ENCODE measurements around the gene RAB40A. TPM values are rescaled to one million over a fixed set of nuclear protein-coding genes. Genes with fewer than 3 reads are reported as not detected.
"Not testable (repeated sequence)": the region's sequence is repeated elsewhere in the genome, so short reads cannot be mapped to it uniquely, and the experiment has no call there.

RAB40A gene
- total RNA-seq, 1 experiment from 2014 or later = 0.17 TPM

DNA sequence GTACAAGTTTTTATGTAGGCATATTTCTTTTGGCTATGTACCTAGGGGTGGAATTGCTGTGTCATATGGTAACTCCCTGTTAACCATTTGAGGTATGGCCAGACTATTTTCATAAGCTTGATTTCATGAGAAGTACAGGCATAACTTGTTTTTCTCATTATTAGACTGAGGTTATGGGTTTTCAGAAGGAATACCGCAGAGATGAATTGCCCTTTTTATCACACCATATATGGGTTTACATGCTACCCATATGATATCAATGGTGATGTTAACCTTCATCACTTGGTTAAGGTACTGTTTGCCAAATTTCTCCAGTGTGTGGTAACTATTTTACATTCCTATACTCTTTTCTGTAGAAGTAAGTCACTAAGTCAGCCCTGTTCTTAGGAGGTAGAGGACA, 23.5 kb downstream of the RAB40A start (continued):
- TF ChIP-seq, protein P1, sequence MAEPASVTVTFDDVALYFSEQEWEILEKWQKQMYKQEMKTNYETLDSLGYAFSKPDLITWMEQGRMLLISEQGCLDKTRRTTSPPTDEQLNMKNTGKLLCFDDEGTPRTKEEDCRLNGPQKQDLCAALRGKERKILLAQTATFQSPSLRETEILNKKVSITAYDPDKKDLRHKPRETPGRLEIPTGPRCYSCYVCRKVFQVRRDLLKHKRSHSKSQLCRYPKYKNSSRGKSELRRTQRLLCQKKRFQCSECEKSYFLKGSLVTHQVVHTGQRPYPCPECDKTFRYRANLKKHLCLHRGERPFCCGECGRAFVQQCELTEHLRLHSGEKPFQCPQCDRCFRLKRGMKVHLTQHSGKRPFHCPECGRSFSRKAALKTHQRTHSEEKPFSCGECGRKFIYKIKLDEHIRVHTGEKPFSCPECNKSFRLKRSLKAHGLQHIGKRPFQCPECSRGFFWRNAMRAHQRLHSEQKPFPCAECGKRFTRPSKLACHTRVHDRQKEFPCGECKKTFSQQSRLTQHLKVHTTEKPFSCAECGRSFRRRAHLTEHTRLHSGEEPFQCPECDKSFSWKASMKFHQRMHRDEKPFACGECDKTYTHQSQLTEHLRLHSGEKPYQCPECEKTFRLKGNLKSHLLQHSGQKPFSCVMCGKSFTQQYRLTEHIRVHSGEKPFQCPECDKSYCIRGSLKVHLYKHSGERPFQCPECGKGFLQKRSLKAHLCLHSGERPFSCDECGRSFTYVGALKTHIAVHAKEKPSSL (CRISPR knock-in tag; conservative IDR thresholded peaks at IDR 0.05) = no peak

- H3K4me1 Mint-ChIP-seq; H3K27me3 Mint-ChIP-seq (ENCODE audit: low read depth); H3K36me3 Mint-ChIP-seq; ATAC-seq; H3K9me3 Mint-ChIP-seq; H3K4me3 Mint-ChIP-seq; DNase-seq (ENCODE audit: low spot score); H3K27ac Mint-ChIP-seq; CTCF ChIA-PET; POLR2A ChIA-PET: not testable (repeated sequence)
Measured at GRCh38 chrX:103493578-103493977, 25.7 kb downstream of the RAB40A start.

DNA sequence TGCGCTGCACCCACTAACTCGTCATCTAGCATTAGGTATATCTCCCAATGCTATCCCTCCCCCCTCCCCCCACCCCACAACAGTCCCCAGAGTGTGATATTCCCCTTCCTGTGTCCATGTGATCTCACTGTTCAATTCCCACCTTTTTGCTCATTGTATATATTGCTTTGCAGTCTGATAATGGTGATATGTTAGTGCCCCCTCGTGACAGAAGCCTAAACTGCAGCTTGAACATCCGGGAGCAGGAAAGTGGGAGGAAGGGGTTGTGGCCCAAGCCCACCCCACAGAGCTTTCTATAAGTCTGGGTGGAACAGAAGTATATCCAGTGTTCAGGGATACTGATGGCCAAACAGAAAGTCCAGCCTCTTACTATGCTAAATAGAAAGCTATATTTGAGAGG, 29.6 kb downstream of the RAB40A start:
- TF ChIP-seq, protein P2, sequence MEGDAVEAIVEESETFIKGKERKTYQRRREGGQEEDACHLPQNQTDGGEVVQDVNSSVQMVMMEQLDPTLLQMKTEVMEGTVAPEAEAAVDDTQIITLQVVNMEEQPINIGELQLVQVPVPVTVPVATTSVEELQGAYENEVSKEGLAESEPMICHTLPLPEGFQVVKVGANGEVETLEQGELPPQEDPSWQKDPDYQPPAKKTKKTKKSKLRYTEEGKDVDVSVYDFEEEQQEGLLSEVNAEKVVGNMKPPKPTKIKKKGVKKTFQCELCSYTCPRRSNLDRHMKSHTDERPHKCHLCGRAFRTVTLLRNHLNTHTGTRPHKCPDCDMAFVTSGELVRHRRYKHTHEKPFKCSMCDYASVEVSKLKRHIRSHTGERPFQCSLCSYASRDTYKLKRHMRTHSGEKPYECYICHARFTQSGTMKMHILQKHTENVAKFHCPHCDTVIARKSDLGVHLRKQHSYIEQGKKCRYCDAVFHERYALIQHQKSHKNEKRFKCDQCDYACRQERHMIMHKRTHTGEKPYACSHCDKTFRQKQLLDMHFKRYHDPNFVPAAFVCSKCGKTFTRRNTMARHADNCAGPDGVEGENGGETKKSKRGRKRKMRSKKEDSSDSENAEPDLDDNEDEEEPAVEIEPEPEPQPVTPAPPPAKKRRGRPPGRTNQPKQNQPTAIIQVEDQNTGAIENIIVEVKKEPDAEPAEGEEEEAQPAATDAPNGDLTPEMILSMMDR (IDR thresholded peaks at IDR 0.05) = 0 out of 2 replicates have a peak, but pooled peaks have one; percentile 26
- ChIA-PET CTCF (interaction anchor here (0.5 to 2.1 kb wide), 18 partner anchors 10 to 375 kb away, joined by 3 to 10 read pairs (median 4); no protein-coding TSS in a partner anchor), POLR2A (interaction anchor here (0.7 kb wide), 1 partner anchor 24 kb away, joined by 5 read pairs; no protein-coding TSS in a partner anchor)
- not testable (repeated sequence) for H3K27ac Mint-ChIP-seq; H3K27me3 Mint-ChIP-seq (ENCODE audit: low read depth); H3K9me3 Mint-ChIP-seq; H3K4me1 Mint-ChIP-seq; H3K4me3 Mint-ChIP-seq; H3K36me3 Mint-ChIP-seq
- DNase-seq (ENCODE audit: low spot score) = peak; percentile 59
- peak; percentile 55; the same call in 1 of the 2 replicates for ATAC-seq

- ChIA-PET POLR2A (no interaction called here), CTCF (interaction anchor here (0.6 to 2.1 kb wide), 7 partner anchors 14 to 285 kb away, joined by 3 to 10 read pairs (median 4); no protein-coding TSS in a partner anchor)
- no peaks in the 10 kb centered on the region for H3K9me3 Mint-ChIP-seq
- H3K4me3 Mint-ChIP-seq = no peak overlapping the region
- no peak for DNase-seq (ENCODE audit: low spot score)
- ATAC-seq = no peak
- H3K4me1 Mint-ChIP-seq = no peaks in the 10 kb centered on the region
- H3K27me3 Mint-ChIP-seq (ENCODE audit: low read depth) = no peaks in the 10 kb centered on the region
- TF ChIP-seq ZNF532 (CRISPR knock-in tag; IDR thresholded peaks at IDR 0.05; ENCODE audit: borderline replicate concordance) = no peak
- no peak overlapping the region for H3K27ac Mint-ChIP-seq
- peaks cover 3% of the 10 kb centered on the region; the same call in 1 of the 2 replicates for H3K36me3 Mint-ChIP-seq
Measured at GRCh38 chrX:103488794-103489193, 30.5 kb downstream of the RAB40A start.

DNA sequence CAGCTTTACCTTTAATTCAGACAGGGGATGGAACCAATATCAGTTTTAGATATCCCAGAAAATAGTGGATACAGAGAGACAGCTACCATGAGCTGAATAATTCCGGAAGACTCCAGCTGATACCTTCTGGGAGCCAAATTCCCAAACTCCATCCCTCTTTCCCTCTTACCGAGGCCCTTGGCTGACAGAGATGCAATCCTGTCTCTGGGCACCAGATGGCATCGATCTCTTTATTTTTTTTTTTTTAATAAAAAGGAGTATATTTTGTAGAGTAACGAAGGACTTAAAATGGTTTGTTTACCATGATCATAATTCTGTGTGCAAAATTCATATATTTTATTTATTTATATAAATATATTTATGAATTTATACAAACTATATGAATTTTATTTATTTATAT, 31.0 kb downstream of the RAB40A start:
- no peak for DNase-seq (ENCODE audit: low spot score)
- H3K9me3 Mint-ChIP-seq = no peaks in the 10 kb centered on the region
- H3K27ac Mint-ChIP-seq = no peak overlapping the region

More for the DNA sequence above, 31.0 kb downstream of the RAB40A start:
- peaks cover 3% of the 10 kb centered on the region; the same call in 1 of the 2 replicates for H3K36me3 Mint-ChIP-seq
- H3K4me1 Mint-ChIP-seq = no peaks in the 10 kb centered on the region
- no peak overlapping the region for H3K4me3 Mint-ChIP-seq
- H3K27me3 Mint-ChIP-seq (ENCODE audit: low read depth) = no peaks in the 10 kb centered on the region
- CTCF ChIA-PET = interaction anchor here (0.7 to 2.3 kb wide), 2 partner anchors 24 to 277 kb away, joined by 3 to 6 read pairs; no protein-coding TSS in a partner anchor
- ATAC-seq = no peak
- TF ChIP-seq HMGA2 (CRISPR knock-in tag; IDR thresholded peaks at IDR 0.05) (peak; percentile 5; the same call in 1 of the 2 replicates), RORB (CRISPR knock-in tag; IDR thresholded peaks at IDR 0.05) (no peak), NFE2L1 (CRISPR knock-in tag; IDR thresholded peaks at IDR 0.05) (no peak)
- TF ChIP-seq, protein P3, sequence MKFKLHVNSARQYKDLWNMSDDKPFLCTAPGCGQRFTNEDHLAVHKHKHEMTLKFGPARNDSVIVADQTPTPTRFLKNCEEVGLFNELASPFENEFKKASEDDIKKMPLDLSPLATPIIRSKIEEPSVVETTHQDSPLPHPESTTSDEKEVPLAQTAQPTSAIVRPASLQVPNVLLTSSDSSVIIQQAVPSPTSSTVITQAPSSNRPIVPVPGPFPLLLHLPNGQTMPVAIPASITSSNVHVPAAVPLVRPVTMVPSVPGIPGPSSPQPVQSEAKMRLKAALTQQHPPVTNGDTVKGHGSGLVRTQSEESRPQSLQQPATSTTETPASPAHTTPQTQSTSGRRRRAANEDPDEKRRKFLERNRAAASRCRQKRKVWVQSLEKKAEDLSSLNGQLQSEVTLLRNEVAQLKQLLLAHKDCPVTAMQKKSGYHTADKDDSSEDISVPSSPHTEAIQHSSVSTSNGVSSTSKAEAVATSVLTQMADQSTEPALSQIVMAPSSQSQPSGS (CRISPR knock-in tag; IDR thresholded peaks at IDR 0.05; ENCODE audit: borderline replicate concordance, low read depth) = no peak
- TF ChIP-seq, protein P4, sequence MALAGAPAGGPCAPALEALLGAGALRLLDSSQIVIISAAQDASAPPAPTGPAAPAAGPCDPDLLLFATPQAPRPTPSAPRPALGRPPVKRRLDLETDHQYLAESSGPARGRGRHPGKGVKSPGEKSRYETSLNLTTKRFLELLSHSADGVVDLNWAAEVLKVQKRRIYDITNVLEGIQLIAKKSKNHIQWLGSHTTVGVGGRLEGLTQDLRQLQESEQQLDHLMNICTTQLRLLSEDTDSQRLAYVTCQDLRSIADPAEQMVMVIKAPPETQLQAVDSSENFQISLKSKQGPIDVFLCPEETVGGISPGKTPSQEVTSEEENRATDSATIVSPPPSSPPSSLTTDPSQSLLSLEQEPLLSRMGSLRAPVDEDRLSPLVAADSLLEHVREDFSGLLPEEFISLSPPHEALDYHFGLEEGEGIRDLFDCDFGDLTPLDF (CRISPR knock-in tag; IDR thresholded peaks at IDR 0.05) = no peak
- TF ChIP-seq, protein P5, sequence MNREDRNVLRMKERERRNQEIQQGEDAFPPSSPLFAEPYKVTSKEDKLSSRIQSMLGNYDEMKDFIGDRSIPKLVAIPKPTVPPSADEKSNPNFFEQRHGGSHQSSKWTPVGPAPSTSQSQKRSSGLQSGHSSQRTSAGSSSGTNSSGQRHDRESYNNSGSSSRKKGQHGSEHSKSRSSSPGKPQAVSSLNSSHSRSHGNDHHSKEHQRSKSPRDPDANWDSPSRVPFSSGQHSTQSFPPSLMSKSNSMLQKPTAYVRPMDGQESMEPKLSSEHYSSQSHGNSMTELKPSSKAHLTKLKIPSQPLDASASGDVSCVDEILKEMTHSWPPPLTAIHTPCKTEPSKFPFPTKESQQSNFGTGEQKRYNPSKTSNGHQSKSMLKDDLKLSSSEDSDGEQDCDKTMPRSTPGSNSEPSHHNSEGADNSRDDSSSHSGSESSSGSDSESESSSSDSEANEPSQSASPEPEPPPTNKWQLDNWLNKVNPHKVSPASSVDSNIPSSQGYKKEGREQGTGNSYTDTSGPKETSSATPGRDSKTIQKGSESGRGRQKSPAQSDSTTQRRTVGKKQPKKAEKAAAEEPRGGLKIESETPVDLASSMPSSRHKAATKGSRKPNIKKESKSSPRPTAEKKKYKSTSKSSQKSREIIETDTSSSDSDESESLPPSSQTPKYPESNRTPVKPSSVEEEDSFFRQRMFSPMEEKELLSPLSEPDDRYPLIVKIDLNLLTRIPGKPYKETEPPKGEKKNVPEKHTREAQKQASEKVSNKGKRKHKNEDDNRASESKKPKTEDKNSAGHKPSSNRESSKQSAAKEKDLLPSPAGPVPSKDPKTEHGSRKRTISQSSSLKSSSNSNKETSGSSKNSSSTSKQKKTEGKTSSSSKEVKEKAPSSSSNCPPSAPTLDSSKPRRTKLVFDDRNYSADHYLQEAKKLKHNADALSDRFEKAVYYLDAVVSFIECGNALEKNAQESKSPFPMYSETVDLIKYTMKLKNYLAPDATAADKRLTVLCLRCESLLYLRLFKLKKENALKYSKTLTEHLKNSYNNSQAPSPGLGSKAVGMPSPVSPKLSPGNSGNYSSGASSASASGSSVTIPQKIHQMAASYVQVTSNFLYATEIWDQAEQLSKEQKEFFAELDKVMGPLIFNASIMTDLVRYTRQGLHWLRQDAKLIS (CRISPR knock-in tag; IDR thresholded peaks at IDR 0.05; ENCODE audit: borderline replicate concordance) = no peak
- POLR2A ChIA-PET = no interaction called here

Data from WTC11 (cell line).